SHP77 (cell line): Measurements from ENCODE around the gene CHST1.

Source experiments
- DNase-seq, 2 experiments: peaks; one replicate each; lab custom pipeline; 2025; lab: John Stamatoyannopoulos, UW

The CHST1 gene

GRCh38 chr11:45674481-45675190 is 9.2 kb upstream of the CHST1 start:
- no peak for DNase-seq

- no peak for DNase-seq
Observed at GRCh38 chr11:45673441-45673840, 8.0 kb upstream of the CHST1 start.

GRCh38 chr11:45672593-45672992 is 7.2 kb upstream of the CHST1 start:
- no peak for DNase-seq

GRCh38 chr11:45671246-45672171 is 6.1 kb upstream of the CHST1 start:
- no peak for DNase-seq

DNA sequence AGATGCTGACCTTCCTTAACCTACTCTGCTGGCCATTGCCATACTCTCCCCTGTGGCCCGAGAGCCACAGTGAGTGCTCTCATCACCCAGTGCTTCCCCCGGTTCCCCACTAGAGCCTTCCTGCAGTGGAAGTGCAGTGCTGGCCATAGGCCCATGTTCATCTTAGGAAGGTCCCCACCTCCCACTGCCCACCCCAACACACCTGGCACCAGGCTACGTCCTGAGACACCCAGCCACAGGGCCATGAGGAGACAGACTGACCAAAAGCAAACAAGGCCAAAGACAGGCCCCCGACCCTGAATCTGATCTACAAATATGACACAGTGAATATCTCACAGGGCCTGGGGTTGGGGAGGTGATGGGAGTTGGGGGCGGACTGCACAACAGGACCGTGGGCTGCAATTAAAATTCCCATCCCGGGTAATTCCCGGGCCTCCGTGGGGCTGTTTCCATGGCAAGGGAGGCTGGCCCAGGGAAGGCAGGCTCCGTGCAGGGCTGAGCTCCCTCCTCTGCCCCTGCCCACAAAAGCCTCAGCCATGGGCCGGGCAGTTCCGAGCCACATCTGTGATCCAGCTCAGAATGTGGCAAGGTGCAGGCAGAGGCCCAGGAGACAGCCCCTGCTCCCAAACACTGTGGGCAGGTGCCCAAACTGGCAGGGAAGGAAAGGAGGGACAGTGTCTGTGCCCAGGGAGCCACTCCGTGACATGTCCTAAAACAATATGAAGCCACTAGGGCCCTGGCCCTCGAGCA is 5.1 kb upstream of the CHST1 start:
- no peak for DNase-seq

DNA sequence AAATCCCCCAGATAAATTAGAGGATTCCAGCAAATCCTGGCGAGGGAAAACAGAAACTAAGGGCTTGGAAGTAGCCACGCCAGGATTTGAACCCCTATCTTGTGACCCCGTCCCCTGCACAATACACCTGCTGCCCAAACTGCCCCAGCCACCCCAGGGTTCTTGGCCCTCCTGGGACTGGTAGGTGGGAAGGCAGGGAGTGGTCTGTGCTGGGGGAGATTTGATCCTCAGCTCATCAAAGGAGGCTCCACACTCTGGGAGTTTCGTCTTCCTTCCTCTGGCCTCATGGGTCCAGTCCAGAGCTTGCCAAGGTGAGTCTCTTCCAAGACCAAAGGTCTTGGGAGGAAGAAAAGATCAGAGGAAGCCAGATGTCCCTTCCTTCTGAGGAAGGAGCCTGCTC is 4.5 kb upstream of the CHST1 start:
- DNase-seq, result no peak

DNA sequence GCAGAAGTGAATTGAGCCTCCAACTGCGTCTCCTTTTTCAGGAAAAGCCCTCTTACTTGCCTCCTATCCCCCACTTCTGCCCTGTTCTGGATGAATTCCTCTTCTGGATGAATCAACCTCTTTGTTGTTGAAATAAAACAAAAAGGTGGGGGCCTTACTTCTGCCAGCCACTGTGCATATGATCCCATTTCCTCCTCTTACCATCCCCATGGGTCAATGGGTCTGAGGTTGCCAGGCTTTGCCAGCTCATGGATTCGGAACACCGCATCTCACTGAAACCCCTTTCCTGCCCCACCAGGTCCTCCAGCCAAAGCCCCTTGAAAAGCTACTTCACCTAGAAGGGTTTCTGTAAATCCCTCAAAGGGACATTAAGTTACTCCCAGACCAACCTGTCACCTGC is 3.7 kb upstream of the CHST1 start:
- DNase-seq, result no peak

DNA sequence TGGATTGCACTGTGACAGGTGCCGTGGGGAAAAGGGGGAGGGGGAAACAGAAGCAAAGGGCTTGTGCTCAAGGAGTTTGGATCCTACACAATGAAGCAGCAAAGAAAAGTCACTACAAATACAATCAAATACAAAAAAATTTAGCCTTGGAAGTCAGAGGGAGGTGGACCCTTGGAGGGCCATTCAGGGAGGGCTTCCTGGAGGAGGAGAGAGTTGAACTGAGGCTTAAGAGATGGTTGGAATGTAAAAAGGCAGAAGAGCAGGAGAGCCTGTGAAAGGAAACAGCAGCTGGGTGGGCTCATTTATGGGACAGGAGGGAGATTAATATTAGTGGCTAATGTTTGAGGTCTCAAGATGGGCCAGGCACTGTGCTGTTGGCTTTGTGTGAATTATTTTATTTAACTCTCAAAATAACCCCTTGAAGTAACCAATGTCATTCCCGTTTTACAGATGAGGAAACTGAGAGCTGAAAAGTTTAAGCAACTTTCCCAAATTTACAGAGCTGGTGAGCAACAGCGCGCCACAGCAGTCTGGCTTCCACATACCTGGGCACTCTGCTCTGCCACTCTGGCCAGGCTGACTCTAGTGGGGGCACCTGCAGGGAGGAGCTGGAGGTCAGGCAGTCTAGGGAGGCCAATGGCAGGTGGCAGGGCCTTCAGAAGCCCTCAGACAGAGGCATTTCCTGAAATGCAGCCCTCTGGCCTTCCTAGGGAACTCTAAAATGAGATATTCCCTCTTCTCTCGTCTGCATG is 2.7 kb upstream of the CHST1 start:
- no peak for DNase-seq

DNA sequence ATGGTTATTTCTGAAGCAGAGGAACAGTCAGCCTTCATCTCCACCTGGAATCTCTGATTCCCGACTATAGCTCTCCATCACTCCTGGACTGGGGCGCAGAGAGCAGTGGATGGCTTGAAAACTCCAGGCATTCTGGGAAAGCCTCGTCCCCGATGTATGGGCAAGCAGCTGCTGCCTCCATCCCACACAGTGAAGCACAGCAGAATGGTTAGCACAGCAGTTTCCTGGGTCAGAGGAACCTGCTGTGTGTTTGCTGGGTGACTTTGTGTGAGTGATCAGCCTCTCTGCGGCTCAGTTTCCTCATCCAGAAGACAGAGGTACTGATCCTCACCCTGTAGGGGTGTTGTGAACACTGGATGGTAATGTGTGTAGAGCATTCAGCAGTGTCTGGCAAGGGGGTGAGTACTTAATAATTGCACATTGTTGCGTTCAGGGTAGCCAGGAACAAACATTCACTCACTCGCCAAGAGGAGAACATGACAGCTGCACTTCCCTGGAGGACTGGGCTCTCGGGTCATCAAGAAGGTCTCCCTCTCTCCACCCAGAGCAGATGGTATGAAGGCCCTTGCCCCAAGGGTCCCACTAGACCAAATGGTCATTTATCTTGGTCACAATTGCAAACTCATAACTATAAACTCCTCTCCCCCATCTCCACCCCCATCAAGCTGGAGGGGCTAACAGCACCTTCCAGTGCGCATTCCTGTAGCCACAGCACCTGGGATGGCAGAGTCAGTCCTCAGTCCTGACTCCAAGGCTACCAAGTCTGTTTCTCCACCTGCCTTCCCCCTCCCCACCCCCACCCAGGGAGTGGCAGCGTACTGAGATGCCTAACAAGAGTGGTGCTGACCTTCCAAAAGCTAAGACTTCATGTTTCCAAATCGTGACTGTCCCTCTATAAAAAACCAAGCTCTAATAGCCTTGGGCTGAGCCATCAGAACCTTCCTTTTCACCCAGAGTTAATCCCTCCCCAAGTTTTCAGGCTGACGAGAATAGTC is 1.5 kb upstream of the CHST1 start:
- DNase-seq, result no peak

DNA sequence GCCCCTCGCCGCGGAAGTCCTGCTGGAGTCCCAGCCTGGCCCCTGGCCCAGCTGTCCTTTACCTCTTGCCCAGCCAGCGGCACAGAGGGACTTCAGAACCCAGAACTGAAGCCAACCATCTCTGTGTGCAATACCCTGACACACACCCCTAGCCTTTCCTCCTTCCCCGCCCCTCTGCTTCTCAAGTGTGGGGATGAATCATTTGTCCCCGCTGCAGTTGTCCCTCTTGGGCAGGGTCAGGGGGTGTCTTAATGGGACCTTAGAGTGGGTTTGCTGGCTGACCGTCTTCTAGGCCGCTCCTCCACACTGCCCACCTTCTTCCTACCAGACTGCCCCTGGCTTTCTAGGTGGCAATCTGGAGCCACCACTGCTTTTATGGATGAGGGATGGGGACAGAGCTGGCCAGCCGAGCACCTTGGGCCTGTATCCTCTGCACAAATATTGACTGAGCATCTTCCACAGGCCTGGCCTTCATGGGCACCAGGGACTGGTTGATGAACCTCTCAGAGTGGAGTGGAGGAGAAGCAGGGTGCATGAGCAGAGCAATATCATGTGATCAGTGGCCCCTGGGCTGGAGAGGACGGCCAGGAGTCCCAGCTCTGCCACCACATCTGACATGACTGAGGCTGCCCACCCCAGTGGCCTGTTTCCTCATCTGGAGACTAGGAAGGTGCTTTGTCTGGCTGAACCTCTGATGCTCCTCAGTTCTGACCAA is 668 bp upstream of the CHST1 start:
- DNase-seq, result no peak

GRCh38 chr11:45664376-45665205 is 831 bp downstream of the CHST1 start:
- no peak for DNase-seq

GRCh38 chr11:45663486-45664375 is 1.7 kb downstream of the CHST1 start:
- no peak for DNase-seq

- DNase-seq, result no peak
Observed at GRCh38 chr11:45662665-45663485, 2.5 kb downstream of the CHST1 start.

DNA sequence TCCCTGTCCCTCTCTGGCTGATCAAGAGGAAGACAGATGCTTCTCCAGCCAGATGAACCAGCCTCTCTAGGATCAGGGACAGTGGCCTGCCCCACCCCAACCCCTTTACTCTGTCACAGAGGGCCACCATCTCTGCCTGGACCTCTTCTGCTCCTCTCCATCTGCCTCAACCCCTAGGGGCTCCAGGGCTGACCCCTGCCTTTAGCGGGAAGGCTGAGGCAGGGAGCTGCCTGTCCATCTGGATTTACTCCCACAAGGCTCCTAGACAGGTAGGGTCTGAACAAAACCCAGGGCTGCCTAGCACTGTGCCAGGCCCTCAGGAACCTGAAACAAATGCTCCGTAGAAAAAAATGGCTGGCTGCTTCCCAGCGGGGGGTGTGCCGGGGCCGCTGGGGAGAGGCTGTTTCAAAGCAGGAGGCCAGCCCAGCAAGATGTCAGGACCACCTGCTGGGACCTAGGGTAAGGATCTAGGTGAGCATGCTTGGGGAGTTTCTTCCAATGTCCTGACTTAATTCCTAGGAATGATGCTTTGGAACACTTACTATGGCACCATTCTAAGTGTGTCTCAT is 3.2 kb downstream of the CHST1 start:
- no peak for DNase-seq

- no peak for DNase-seq
Observed at GRCh38 chr11:45661439-45662055, 3.9 kb downstream of the CHST1 start.

GRCh38 chr11:45660729-45661438 is 4.5 kb downstream of the CHST1 start:
- no peak for DNase-seq
